NCI-H2107 treated with DMSO at 0.1 percent for 48 hours (cell line): ENCODE measurements around the gene LRRC52.
A peak's percentile ranks its signal among the peaks of the same experiment; 100 is the strongest.

Source experiments
- DNase-seq: peaks from one replicate; lab custom pipeline; 2025; ENCODE audit not compliant: unreplicated experiment; lab: John Stamatoyannopoulos, UW

The LRRC52 gene

GRCh38 chr1:165543532-165544438 is at the start of gene LRRC52:
Gene LRRC52 (plus strand): TSS chr1:165544000. CDS start chr1:165544297, 297 bp downstream.
- DNase-seq = peak; percentile 83

GRCh38 chr1:165494949-165495857 is 48.6 kb upstream of the LRRC52 start:
- no peak for DNase-seq

- no peak for DNase-seq
Measured at GRCh38 chr1:165495858-165496205, 48.0 kb upstream of the LRRC52 start.

- DNase-seq = no peak
Measured at GRCh38 chr1:165496501-165496900, 47.3 kb upstream of the LRRC52 start.

GRCh38 chr1:165497069-165498013 is 46.5 kb upstream of the LRRC52 start:
- no peak for DNase-seq

- no peak for DNase-seq
Measured at GRCh38 chr1:165501330-165501969, 42.4 kb upstream of the LRRC52 start.

GRCh38 chr1:165501970-165502348 is 41.8 kb upstream of the LRRC52 start:
- DNase-seq = no peak

- DNase-seq = no peak
Measured at GRCh38 chr1:165507570-165507969, 36.2 kb upstream of the LRRC52 start.

- DNase-seq = no peak
Measured at GRCh38 chr1:165508291-165508690, 35.5 kb upstream of the LRRC52 start.

- no peak for DNase-seq
Measured at GRCh38 chr1:165512816-165513215, 31.0 kb upstream of the LRRC52 start.

- no peak for DNase-seq
Measured at GRCh38 chr1:165516469-165516868, 27.3 kb upstream of the LRRC52 start.

GRCh38 chr1:165520646-165521045 is 23.2 kb upstream of the LRRC52 start:
- no peak for DNase-seq

- DNase-seq = no peak
Measured at GRCh38 chr1:165524639-165525285, 19.0 kb upstream of the LRRC52 start.

GRCh38 chr1:165525708-165526107 is 18.1 kb upstream of the LRRC52 start:
- DNase-seq = no peak

GRCh38 chr1:165527251-165528007 is 16.4 kb upstream of the LRRC52 start:
- no peak for DNase-seq

GRCh38 chr1:165531021-165531420 is 12.8 kb upstream of the LRRC52 start:
- DNase-seq = no peak

- DNase-seq = no peak
Measured at GRCh38 chr1:165532053-165532452, 11.7 kb upstream of the LRRC52 start.

GRCh38 chr1:165533254-165533653 is 10.5 kb upstream of the LRRC52 start:
- no peak for DNase-seq

GRCh38 chr1:165536016-165536415 is 7.8 kb upstream of the LRRC52 start:
- DNase-seq = no peak
